GM21786 (cell line): ENCODE results near the gene WNT3.
"Not testable (repeated sequence)": the region's sequence is repeated elsewhere in the genome, so short reads cannot be mapped to it uniquely, and the experiment has no call there.

Experiments used
- ATAC-seq: cut with Tn5 transposase; IDR thresholded peaks from one replicate; pipeline ENCODE4 v1.9.1; 2021; ENCODE audit not compliant: unreplicated experiment

The WNT3 gene

GRCh38 chr17:46788300-46788699 is 30.2 kb downstream of the WNT3 start:
- no peak for ATAC-seq

GRCh38 chr17:46787478-46787877 is 31.0 kb downstream of the WNT3 start:
- ATAC-seq: no peak

- ATAC-seq: no peak
These were observed 32.8 kb downstream of the WNT3 start for GRCh38 chr17:46785696-46786095.

- ATAC-seq: no peak
These were observed 35.4 kb downstream of the WNT3 start for GRCh38 chr17:46783031-46783593.

- no peak for ATAC-seq
These were observed 36.1 kb downstream of the WNT3 start for GRCh38 chr17:46782250-46782953.

GRCh38 chr17:46780003-46780373 is 38.5 kb downstream of the WNT3 start:
- no peak for ATAC-seq

- no peak for ATAC-seq
These were observed 40.3 kb downstream of the WNT3 start for GRCh38 chr17:46777943-46778915.

GRCh38 chr17:46776298-46777005 is 42.0 kb downstream of the WNT3 start:
- no peak for ATAC-seq

- no peak for ATAC-seq
These were observed 44.3 kb downstream of the WNT3 start for GRCh38 chr17:46774108-46774737.

- no peak for ATAC-seq
These were observed 44.8 kb downstream of the WNT3 start for GRCh38 chr17:46773676-46774075.

- no peak for ATAC-seq
These were observed 45.3 kb downstream of the WNT3 start for GRCh38 chr17:46773221-46773605.

- ATAC-seq: no peak
These were observed 45.8 kb downstream of the WNT3 start for GRCh38 chr17:46772475-46773220.

GRCh38 chr17:46771561-46772474 is 46.7 kb downstream of the WNT3 start:
- ATAC-seq: no peak

GRCh38 chr17:46770818-46771560 is 47.5 kb downstream of the WNT3 start:
- ATAC-seq: no peak

- no peak for ATAC-seq
These were observed 48.1 kb downstream of the WNT3 start for GRCh38 chr17:46770439-46770817.

GRCh38 chr17:46769531-46770438 is 48.7 kb downstream of the WNT3 start:
- no peak for ATAC-seq

- ATAC-seq: not testable (repeated sequence)
These were observed 49.6 kb downstream of the WNT3 start for GRCh38 chr17:46768896-46769295.
